UCSD-AML1 (cell line): ENCODE results near the gene PKNOX2.
A peak's percentile ranks its signal among the peaks of the same experiment; 100 is the strongest.

Source experiments
- DNase-seq: peaks from one replicate; lab custom pipeline; 2025; ENCODE audit not compliant: unreplicated experiment; lab: John Stamatoyannopoulos, UW

PKNOX2 gene

DNA sequence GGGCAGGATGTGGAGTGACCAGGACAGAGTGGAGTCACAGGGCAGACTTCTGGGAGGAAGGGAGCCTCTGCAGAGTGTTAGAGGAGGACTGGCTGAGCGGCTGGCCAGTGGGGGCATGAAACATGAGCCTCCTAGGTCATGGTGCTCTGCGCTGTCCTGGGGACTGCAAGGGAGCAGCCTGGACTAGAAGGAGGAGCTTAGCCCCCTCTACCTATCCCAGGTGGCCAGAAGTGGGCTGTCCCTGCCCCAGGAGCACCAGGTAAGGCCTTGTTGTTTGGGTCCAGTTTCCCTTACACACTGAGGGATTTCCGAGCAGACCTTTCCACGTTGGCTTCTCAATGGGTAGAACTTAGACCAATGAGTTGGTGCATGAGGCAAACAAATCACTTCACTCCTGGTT, 7.4 kb downstream of the PKNOX2 start:
- DNase-seq = no peak

DNA sequence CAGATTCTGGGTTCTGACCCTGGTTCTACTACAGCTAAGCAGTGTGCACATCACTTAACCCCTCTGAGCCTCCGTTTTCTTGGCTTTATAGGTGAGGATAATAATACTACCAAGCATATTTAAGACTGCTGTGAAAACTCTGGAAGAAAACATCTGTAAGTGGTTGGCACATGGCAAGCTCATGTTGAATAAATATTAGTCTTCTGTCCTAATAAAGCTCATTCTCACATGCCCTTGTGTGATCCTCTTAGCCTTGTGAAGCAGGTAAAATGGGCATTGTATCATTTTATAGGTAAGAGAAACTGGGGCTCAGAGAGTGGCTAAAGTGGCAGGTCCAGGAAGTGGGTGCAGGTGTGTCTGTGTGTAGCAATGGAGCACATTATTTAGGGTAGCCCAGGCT, 8.5 kb downstream of the PKNOX2 start:
- DNase-seq = no peak

DNA sequence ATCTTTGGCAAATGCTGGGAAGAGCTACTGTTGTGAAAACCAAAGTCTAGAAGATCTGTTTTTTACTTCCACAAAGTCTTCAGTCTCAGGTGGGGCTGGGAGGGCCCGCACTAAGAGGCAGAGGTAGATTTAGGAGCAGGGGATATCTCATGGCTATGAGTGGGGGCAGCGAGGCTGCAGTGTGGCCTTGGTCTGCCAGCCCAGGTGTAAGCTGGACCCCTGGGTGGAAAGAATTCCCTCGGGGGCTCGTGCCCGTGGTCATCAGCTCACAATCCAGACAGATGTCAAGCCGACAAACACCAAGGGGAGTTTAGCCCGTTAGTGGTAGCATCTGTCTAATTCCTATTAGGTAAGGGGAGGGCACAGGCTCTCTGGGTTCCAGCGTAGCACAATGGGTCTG, 9.0 kb downstream of the PKNOX2 start:
- no peak for DNase-seq

DNA sequence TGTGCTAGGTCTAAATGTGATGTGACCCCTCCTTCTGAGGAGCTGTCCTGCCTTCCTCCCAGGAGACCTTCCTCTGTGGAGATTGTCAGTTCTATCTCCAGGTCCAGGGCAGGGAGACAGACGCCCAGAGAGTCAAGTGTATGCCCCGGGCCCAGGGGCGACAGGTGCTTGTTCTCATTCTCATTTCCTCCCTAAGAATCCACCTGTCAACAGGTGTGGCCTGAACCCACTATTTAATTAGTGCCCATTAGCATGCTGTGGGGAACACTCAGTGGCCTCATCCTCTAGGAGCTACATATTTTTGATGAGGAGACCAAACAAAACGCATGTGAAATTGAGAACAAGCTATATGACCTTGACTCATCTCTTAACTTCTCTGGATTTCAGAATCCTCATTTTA, 9.5 kb downstream of the PKNOX2 start:
- DNase-seq = no peak

DNA sequence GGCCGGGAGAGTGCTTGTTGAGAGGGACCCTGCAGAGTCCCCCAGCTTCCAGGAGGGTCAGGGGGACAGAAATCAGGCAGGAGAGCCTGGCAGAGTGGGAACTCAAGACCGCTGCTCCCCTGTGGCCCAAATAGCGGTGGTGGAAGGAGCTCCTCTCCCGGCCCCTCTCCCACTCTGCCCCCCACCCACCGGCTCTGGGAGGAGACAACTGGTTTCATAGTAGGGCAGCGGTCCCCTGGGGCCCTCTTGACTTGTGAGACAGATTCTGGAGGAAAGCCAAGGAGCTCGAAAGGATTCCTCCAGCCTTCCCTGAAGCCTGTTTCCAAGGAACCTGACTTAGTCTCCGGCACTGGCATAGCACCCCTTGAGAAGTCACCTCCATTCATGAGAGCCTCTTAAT, 10.1 kb downstream of the PKNOX2 start:
- DNase-seq = no peak

DNA sequence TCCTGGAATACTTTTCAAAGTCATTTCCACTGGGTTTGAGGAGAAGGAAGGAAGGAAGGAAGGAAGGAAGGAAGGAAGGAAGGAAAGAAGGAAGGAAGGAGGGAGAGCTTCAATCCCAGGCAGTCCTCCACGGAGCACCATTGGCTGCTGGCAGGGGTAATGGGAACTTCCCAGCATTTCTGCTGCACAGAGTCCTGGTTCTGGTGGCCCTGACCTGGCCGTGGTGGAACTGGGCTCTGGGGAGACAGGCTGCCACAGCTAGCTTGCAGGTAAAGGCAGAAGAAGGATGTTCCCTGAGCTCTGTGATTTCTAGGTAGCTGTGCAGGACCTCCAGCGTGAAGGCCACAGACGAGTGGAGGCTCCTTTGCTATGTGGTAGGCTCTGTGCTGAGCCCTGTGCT, 10.6 kb downstream of the PKNOX2 start:
- no peak for DNase-seq

DNA sequence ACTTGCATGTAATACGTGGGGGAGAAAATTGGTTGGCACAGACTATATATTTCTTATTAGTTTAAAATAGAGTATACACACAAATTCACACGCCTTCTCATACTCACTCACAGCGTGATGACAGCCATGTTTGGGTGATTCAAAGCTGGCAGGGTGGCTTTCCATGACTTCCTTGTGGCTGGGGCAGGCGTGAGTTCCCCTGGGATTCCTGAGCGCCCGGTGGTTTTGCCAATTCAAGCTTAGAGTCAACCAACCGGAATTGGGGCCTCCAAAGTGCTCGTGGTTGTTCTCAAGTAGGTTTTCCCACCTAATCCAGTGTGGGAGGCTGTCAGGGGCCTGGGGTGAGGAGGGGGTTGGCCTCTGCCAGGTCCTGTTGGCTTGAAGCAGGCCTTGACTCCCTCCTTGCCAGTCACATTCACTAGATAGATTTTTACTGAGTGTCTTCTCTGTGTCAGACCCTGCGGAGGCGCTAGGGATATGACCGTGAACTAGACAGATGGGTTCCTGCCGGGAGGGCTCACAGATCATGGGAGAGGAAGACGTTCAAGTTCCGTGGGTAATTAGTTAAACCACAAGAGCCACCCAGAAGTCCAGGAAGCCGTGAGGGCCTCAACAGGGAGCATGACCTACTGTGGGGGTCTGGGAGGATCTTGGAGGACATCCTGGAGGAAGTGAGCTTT, 11.5 kb downstream of the PKNOX2 start:
- peak; percentile 35 for DNase-seq

DNA sequence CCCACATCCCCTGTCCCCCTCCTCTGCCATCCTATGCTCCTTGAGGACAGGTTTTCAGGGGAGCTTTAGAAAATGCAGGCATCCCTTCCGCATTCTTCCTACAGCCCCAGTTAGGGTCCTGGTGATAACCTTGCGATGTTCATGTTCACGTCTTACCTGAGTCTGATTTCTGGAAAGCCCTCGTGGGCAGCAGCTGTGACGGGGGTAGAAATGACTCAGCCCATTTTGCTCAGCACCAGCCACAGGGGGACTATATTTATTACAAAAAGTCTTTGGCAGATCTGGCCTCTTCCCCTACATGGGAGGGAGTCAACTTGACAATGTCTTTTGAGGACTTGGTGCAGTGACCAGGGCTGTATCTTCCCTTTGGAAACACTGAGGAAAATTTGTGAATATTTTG, 12.3 kb downstream of the PKNOX2 start:
- DNase-seq = no peak

DNA sequence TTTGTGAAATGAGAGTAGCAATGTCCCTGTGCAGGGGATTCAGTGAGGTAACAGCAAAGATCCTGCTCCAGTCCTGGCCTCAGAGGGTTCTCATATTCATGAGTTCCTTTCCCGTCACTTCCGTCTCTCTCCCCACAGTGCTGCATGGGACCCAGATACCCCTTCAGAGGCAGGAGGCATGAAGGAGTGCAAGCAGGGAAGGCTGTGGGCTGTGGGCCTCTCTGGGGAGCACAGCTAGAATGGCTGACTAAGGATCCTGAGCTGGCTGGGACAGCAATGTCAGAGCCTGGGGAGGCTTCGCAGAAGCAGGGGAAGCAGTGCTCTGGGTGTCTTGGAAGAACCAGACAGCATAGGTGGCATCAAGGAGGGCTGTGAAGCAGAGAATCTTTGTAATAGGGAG, 13.0 kb downstream of the PKNOX2 start:
- no peak for DNase-seq

DNA sequence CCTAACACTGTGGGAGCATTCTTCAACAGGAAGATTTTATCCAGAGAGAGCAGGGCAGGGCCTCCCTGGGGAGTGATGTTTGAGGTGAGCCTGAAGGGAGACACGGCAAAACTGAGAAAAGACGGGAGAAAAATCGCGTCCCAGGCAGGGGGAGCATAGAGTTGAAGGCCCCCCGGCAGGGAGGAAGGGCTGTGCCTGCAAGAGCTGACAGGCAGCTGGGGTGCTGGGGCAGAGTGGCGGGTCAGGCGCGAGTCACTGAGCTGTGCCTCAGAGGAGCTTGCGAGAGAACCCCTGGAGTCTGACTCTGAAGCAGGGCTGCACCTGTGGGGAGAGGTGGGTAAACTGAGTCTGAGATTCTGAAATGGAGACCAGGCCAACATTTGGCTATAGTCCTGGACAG, 14.8 kb downstream of the PKNOX2 start:
- no peak for DNase-seq

DNA sequence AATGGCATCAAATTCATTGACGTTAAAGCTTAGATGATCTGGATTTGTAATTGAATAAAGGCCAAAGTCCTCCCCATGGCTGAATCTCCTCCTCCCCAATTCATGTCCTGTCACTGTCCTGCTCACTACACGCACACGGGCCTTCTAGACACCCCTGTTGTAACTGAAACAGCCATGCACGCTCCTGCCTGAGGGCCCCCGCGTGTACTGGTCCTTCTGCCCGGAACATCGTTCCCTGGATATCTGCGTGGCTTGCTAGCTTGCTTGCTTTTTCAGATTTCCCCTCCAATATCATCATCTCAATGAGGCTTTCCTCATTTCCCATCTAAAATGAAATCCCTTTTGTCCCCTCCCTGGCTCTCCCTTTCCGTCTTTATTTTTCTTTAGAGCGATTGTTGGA, 15.3 kb downstream of the PKNOX2 start:
- no peak for DNase-seq

DNA sequence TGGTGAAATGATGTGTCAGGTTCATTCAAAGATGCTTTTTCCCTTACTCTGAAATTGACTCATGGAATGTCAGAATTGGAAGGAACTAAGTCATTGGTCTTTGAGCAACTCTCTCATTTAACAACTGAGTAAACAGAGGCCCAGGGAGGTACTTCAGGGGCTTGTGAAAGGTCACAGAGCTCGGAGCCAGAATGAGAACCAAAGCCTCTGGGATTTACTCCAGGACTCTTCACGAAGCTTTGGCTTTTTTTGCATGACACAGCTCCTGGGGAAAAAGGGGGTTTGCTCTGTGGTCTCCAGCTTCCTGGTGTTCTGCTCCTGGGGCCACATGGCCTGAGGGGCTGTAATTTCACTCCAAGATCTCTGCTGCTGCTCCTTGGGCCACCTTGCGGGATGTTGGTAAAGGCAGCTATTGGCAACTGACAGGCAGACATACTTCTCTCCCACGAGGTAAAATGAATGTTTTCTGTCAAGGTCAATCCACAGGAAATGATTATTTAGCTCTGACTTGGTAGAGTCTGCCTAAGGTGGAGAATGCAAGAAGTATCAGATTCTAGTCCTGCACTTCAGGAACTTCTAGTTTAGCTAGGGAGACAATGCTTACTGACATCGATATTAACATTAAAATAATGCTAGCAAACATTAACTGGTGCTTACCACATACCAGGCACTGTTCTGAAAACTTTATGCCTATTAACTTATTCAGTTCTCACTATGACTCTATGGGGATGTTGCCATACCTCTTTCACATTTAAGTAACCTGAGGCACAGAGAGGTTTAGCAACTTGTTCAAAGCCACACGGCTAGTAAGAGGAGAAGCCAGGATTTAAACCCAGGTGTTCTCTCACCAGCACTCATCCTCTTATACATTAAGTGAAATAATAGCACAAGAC, 16.1 kb downstream of the PKNOX2 start:
- no peak for DNase-seq

DNA sequence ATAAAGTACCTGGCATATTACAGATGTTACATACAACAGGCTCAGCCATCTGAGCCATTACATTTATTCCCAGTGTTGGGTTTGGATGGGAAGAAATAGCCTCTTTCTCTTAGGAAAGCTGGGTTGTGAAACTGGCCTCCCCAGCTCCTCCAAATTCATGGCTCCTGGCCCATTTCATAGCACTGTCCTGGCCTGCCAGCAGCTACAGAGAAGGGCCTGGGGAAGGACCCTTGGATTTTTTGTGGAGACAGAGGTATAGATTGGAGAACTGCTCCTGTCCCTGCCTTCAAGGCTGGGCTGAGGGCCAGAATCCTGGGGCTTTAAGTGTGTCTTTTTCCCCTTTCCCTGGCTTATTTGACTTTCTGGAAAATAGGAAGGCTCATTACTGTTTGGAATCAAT, 18.0 kb downstream of the PKNOX2 start:
- DNase-seq = no peak

DNA sequence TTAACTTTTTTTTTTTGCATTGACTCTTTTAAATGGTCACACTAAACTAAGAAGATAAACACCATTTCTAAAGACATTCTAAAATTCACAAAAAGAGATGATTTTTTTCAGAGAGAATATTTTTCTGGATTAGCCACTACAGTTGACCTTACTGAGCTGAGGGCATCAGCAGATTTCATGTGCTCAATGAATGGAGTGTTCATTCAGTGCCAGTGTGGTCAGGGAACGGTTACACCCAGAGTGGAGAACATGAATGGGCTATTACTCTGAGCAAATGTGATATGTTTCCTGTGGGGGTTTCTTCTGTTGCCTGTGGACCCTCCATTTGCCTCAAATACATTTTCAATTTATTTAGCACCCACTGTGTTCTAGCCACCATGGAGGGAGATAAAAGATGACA, 19.1 kb downstream of the PKNOX2 start:
- DNase-seq = no peak

DNA sequence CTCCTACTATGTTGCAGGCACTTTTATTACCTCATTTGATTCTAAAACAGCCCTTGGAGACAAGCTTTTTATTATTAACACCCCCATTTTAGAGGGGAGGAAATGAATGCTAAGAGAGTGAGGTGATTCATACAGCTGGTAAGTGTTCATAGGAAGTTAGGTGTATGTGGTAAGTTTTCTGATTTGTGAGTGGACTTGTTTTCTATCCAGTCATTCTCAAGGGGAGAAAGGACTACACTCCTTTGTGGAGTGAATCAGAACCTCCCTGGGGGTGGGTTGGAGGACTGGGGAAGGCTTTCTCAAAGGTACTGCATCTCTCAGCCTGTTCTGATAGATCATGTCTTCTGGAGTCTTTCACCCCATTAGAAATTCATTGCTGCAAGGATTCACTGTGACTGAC, 23.5 kb downstream of the PKNOX2 start:
- no peak for DNase-seq

DNA sequence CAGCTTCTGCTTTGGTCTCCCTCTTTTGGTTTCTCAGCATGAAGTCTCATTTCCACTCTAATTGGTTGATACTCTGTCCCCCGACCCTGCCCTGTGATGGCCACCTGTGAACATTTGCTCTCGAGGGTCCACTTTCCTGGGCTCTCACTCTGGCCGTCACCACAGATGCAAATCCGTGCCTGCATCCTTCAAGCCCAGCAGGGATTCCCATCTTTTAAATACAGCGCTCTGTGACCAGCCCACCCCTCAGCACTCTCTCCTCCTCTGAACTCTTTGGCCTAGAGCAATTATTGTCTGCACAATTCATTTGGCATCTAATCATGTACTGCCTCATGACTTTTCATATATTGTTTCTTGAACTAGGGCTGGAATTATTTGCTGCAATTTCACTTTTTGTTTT, 26.0 kb downstream of the PKNOX2 start:
- no peak for DNase-seq

DNA sequence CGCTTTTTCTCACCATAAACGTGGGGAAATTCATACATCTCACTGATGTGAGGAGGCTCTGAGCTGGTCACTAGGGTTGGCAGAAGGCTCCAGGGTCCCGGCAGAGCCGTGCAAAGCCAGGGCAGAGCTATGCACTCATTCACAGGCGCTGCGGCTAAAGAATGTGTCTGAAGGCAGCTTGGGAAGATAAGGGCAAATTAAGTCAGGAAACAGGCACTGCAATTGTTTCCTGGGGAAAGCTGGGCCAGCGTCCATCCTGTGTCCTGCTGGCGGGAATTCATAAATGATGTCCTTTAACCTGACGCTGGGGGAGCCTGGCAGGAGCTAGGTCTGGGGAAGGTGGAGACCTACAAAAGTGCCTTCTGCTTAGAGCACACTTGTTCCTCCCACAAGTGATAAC, 27.6 kb downstream of the PKNOX2 start:
- DNase-seq = no peak

DNA sequence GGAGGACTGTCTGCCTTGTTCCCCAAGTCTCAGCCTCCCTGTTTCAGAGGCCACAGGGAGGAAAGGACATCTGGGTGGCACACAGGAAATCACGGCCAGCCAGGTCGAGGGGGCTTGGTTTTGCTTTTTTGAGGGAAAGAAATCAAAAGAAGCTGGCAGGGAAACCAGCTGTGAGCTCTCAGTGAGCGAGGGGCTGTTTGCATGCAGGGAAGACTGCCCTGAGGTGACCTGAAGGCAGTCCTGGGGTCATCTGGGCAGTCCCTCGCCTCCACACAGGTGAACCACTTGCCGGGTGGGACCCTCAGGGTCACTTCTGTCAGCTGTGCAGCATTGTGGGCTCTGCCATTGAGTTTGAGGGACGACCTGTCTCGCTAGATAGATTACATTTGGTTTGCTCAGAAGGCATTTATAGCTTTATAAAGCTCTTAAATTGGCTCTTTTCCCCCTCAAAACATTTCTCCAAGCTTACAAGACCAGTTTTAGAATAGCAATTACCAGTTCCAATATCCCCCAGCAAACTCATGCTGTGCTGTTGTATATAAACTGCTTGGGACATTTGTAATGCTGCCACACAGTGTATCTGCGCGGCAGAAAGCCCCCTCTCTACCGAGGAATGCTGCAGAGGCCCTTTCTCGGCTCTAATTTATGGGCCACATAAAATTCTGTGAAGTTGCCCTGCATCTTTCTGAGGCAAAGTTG, 28.3 kb downstream of the PKNOX2 start:
- DNase-seq = no peak

DNA sequence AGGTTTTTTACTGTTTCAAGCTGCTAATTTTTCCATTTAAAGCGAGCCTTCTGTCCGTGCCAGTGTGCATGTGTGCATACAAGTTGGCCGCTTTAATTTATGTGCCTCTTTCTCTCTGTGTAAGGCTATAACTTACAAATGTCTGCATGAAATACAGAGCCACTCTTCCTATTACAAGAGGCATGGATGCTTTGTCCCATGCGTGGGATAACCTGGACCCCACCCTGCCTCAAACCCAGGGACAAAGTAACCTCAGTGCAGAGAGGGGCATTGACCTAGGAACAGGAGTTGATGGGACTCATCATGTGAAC, 28.8 kb downstream of the PKNOX2 start:
- no peak for DNase-seq

DNA sequence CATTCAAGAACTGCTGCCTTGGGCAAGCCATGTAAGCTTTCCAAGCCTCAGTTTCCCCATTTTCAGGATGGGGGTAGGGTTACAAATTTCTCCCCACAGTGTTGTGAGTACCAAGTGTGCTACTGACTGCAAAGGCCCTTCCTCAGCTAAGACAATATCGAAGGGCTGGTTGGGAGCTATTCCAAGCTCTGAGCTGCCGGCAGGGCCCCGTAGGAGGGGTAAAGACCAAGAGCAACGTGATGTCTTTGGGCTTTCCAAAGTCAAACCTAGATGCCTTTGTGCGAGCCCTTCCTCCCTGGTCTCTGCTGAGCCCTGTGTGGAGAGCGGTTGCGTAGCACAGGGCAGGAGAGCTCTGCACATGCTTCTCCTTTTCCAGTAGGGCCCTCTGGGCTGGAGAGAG, 29.3 kb downstream of the PKNOX2 start:
- no peak for DNase-seq

DNA sequence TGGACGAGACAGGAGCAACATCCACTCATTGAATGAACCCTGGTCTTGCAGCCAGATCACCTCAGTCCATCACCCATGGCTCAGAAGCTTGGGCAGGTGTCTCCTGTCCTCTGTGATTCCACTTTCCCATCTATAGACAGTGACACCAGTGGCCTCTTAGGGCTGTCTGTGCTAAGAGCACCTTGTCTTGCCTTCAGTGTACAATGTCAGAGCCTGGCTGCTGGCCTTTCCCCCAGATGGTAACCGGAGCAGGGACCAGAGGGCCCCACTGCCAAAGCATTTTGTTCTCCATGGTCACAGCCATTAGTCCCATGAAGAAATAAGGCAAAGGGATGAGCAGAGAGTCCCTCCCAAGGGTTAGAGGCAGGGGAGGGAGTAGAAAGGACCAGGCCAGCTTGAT, 35.4 kb downstream of the PKNOX2 start:
- DNase-seq = no peak

DNA sequence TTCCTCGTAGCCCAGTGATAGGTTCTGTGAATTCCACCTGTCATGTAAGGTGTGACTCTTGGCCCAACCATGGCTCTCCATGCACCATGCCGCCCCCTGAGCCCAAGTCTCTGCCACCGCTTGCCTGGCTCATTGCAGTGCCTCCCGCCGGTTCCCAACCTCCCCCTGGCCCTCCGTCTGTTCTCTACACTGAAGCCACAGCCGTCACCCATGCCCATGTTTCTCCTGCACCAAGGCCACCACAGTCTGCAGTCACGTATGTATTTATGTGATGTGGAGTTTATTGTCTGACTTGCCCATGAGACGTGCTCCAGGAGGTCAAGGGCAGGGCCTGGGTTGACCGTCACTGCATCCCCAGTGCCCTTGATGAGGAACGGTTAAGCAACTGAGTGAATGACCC, 35.9 kb downstream of the PKNOX2 start:
- no peak for DNase-seq
